Suprapubic skin (tissue), 4 donors: ENCODE results near the gene SLITRK4. TPM values are rescaled to one million over a fixed set of nuclear protein-coding genes. Genes with fewer than 3 reads are reported as not detected.

Source experiments
- DNase-seq, 2 donors: peaks; one replicate each; pipeline ENCODE4 v3.0.0-alpha.2; 2019; ENCODE audit warnings: low spot score in 2 of 2
- H3K27ac ChIP-seq: fragments of 200-600 bp; sonication (generic); one replicate; pipeline ENCODE4 v1.5.1; 2019
- H3K27me3 ChIP-seq: fragments of 200-600 bp; sonication (generic); one replicate; pipeline ENCODE4 v1.5.1; 2019
- H3K36me3 ChIP-seq: fragments of 200-600 bp; sonication (generic); one replicate; pipeline ENCODE4 v1.5.1; 2019
- H3K4me1 ChIP-seq: fragments of 200-600 bp; sonication (generic); one replicate; pipeline ENCODE4 v1.5.1; 2019
- H3K4me3 ChIP-seq: fragments of 200-600 bp; sonication (generic); one replicate; pipeline ENCODE4 v1.5.1; 2019; ENCODE audit warnings: mild to moderate bottlenecking
- H3K9me3 ChIP-seq: fragments of 200-600 bp; sonication (generic); one replicate; pipeline ENCODE4 v1.5.1; 2019
- CTCF ChIP-seq, 2 donors: fragments of 200-600 bp in 1 of 2; fragments of 450-650 bp in 1 of 2; sonication (generic) in 1 of 2; IDR thresholded peaks; one replicate each; pipeline ENCODE4 v1.5.1; 2016 to 2019; ENCODE audit warnings: antibody characterized with exemption in 2 of 2, mild to moderate bottlenecking in 1 of 2, moderate library complexity in 1 of 2
- EP300 ChIP-seq: sonication (generic); formaldehyde crosslinking; IDR thresholded peaks from one replicate; pipeline ENCODE4 v1.6.1; 2017; ENCODE audit warnings: antibody characterized with exemption
- POLR2A ChIP-seq, 2 donors: fragments of 450-650 bp; IDR thresholded peaks; one replicate each; pipeline ENCODE4 v1.6.1; 2017; ENCODE audit warnings: antibody characterized with exemption in 2 of 2, mild to moderate bottlenecking in 2 of 2, moderate library complexity in 2 of 2
- POLR2AphosphoS5 ChIP-seq, 3 donors: sonication (generic); formaldehyde crosslinking; IDR thresholded peaks; one replicate each; pipeline ENCODE4 v1.6.1; 2017; ENCODE audit warnings: antibody characterized with exemption in 3 of 3
- WGBS: methylation state at CpG from one replicate; pipeline ENCODE4 v1.1.5; 2018; 5-methylcytosine and 5-hydroxymethylcytosine counted together
- total RNA-seq, 4 donors: library from RNA; depleted of rRNA; stranded (reverse); fragments of >200 nt; gene quantifications; one replicate each; pipeline ENCODE4 v1.1.0, GENCODE V29; 2016

The SLITRK4 gene
- total RNA-seq, 4 donors from 2014 or later = 0.95 to 3.4 (median 1.9) TPM

- TF ChIP-seq POLR2A (IDR thresholded peaks at IDR 0.05) = no peak
- TF ChIP-seq EP300 = no peak
- TF ChIP-seq POLR2AphosphoS5 (IDR thresholded peaks at IDR 0.05) = no peak
- no peak for TF ChIP-seq CTCF (IDR thresholded peaks at IDR 0.05)
- Histone ChIP-seq H3K36me3 (no peaks in the 10 kb centered on the region), H3K9me3 (no peaks in the 10 kb centered on the region), H3K27me3 (peaks cover 6% of the 10 kb centered on the region), H3K27ac (peak overlapping the region; percentile 71), H3K4me3 (peak overlapping the region; percentile 51), H3K4me1 (peaks cover 8% of the 10 kb centered on the region)
- no peak for DNase-seq
- WGBS = 45% methylated on average over 39 of the region's 67 CpGs
Measured at GRCh38 chrX:143634663-143635455, 1.0 kb downstream of the SLITRK4 start.

GRCh38 chrX:143634309-143634662, 1.6 kb downstream of the SLITRK4 start:
- peak in 1 of 2 donors; percentile 57 for DNase-seq
- 46% methylated on average over 17 of the region's 26 CpGs for WGBS
- TF ChIP-seq POLR2A (IDR thresholded peaks at IDR 0.05) (no peak), EP300 (no peak), CTCF (IDR thresholded peaks at IDR 0.05) (no peak), POLR2AphosphoS5 (IDR thresholded peaks at IDR 0.05) (no peak)

GRCh38 chrX:143633461-143634308, 2.2 kb downstream of the SLITRK4 start:
- Histone ChIP-seq H3K4me1 (peaks cover 8% of the 10 kb centered on the region), H3K36me3 (no peaks in the 10 kb centered on the region), H3K4me3 (peak overlapping the region; percentile 51), H3K27me3 (peaks cover 6% of the 10 kb centered on the region), H3K9me3 (no peaks in the 10 kb centered on the region), H3K27ac (peak overlapping the region; percentile 71)
- TF ChIP-seq CTCF (IDR thresholded peaks at IDR 0.05) (no peak), EP300 (no peak), POLR2A (IDR thresholded peaks at IDR 0.05) (no peak), POLR2AphosphoS5 (IDR thresholded peaks at IDR 0.05) (no peak)
- WGBS = 30% methylated on average over 38 of the region's 64 CpGs
- DNase-seq = no peak

More at GRCh38 chrX:143634309-143634662, 1.6 kb downstream of the SLITRK4 start:
- Histone ChIP-seq H3K27ac (peak overlapping the region; percentile 71), H3K27me3 (peaks cover 6% of the 10 kb centered on the region), H3K4me3 (peak overlapping the region; percentile 51), H3K36me3 (no peaks in the 10 kb centered on the region), H3K9me3 (no peaks in the 10 kb centered on the region), H3K4me1 (peaks cover 8% of the 10 kb centered on the region)

GRCh38 chrX:143632625-143633410, 3.1 kb downstream of the SLITRK4 start:
- 50% methylated on average over 7 of the region's 7 CpGs for WGBS
- H3K27me3 ChIP-seq = peaks cover 6% of the 10 kb centered on the region
- H3K4me3 ChIP-seq = peak overlapping the region; percentile 51

More at GRCh38 chrX:143632625-143633410, 3.1 kb downstream of the SLITRK4 start:
- Histone ChIP-seq H3K27ac (peak overlapping the region; percentile 71), H3K36me3 (no peaks in the 10 kb centered on the region), H3K4me1 (peaks cover 8% of the 10 kb centered on the region), H3K9me3 (no peaks in the 10 kb centered on the region)
- TF ChIP-seq POLR2AphosphoS5 (IDR thresholded peaks at IDR 0.05) (no peak), CTCF (IDR thresholded peaks at IDR 0.05) (no peak), POLR2A (IDR thresholded peaks at IDR 0.05) (no peak), EP300 (no peak)
- DNase-seq = no peak
